BJ (cell line): Measurements from ENCODE around the gene KDSR. TPM values are rescaled to one million over a fixed set of nuclear protein-coding genes. Genes with fewer than 3 reads are reported as not detected.

ENCODE experiments used
- CTCF ChIA-PET: fragments of 350-600 bp; formaldehyde crosslinking; extraction: SDS; loops from one replicate; lab custom pipeline; 2021; ENCODE audit warnings: antibody characterized with exemption, inconsistent platforms; lab: Yijun Ruan, JAX
- POLR2A ChIA-PET: fragments of 300-600 bp; sonication (Branson Sonifier 250); formaldehyde crosslinking; extraction: SDS; loops from one replicate; lab custom pipeline; 2021; ENCODE audit warnings: antibody characterized with exemption; lab: Charles Lee
- DNase-seq: peaks from one replicate; pipeline ENCODE4 v3.0.0-alpha.2; 2011; ENCODE audit warnings: low read depth
- H3K27me3 ChIP-seq: 2 replicates; pipeline ENCODE4 v1.6.0; 2011; ENCODE audit warnings: low read length; ENCODE audit not compliant: control insufficient read depth, insufficient read depth
- H3K36me3 ChIP-seq: 2 replicates; pipeline ENCODE4 v1.5.1; 2011; ENCODE audit warnings: low read length; ENCODE audit not compliant: control insufficient read depth, insufficient read depth
- H3K4me3 ChIP-seq: 2 replicates; pipeline ENCODE4 v1.5.1; 2011; ENCODE audit warnings: low read depth, mild to moderate bottlenecking, control low read depth, low read length
- CTCF ChIP-seq: IDR thresholded peaks from 2 replicates; pipeline ENCODE4 v1.5.1; 2011; ENCODE audit warnings: low read depth, mild to moderate bottlenecking, control low read depth, inconsistent platforms, low read length, moderate library complexity; ENCODE audit not compliant: insufficient read depth
- polyA plus RNA-seq: library from polyadenylated mRNA; depleted of rRNA; stranded (reverse); fragments of >200 nt; gene quantifications from 2 replicates; pipeline ENCODE4 v1.2.3, GENCODE V29; 2011

Gene KDSR
- polyA plus RNA-seq, 1 experiment = 29.1 TPM

- CTCF ChIA-PET = no interaction called here
- H3K36me3 ChIP-seq = no peaks in the 10 kb centered on the region
- no peak for DNase-seq
- H3K4me3 ChIP-seq = no peak overlapping the region
- no peak for TF ChIP-seq CTCF
- no peaks in the 10 kb centered on the region for H3K27me3 ChIP-seq
- POLR2A ChIA-PET = no interaction called here
Measured at GRCh38 chr18:63297687-63298399, 69.2 kb downstream of the KDSR start.

GRCh38 chr18:63293935-63294334 lies 73.1 kb downstream of the KDSR start:
- Histone ChIP-seq H3K4me3 (no peak overlapping the region), H3K36me3 (no peaks in the 10 kb centered on the region), H3K27me3 (no peaks in the 10 kb centered on the region)
- DNase-seq = no peak
- CTCF ChIA-PET = no interaction called here
- no peak for TF ChIP-seq CTCF
- POLR2A ChIA-PET = no interaction called here

GRCh38 chr18:63292831-63293683 lies 73.9 kb downstream of the KDSR start:
- no peak for DNase-seq

GRCh38 chr18:63291278-63291677 lies 75.7 kb downstream of the KDSR start:
- H3K4me3 ChIP-seq = no peak overlapping the region
- H3K27me3 ChIP-seq = no peaks in the 10 kb centered on the region
- no peak for TF ChIP-seq CTCF
- no peaks in the 10 kb centered on the region for H3K36me3 ChIP-seq
- DNase-seq = no peak
- POLR2A ChIA-PET = no interaction called here
- CTCF ChIA-PET = no interaction called here

More at GRCh38 chr18:63292831-63293683, 73.9 kb downstream of the KDSR start:
- no peak overlapping the region for H3K4me3 ChIP-seq
- no peaks in the 10 kb centered on the region for H3K36me3 ChIP-seq
- ChIA-PET POLR2A (no interaction called here), CTCF (no interaction called here)
- H3K27me3 ChIP-seq = no peaks in the 10 kb centered on the region
- TF ChIP-seq CTCF = no peak

GRCh38 chr18:63290821-63291200 lies 76.2 kb downstream of the KDSR start:
- no peaks in the 10 kb centered on the region for H3K36me3 ChIP-seq
- no peak for DNase-seq
- no peak for TF ChIP-seq CTCF
- H3K4me3 ChIP-seq = no peak overlapping the region
- POLR2A ChIA-PET = no interaction called here
- CTCF ChIA-PET = interaction anchor here (0.7 kb wide), 1 partner anchor 9 kb away, joined by 3 read pairs; no protein-coding TSS in a partner anchor
- H3K27me3 ChIP-seq = no peaks in the 10 kb centered on the region
